Glomerular visceral epithelial cell (primary cell): ENCODE data around the gene PDSS2.
"Not testable (repeated sequence)": the region's sequence is repeated elsewhere in the genome, so short reads cannot be mapped to it uniquely, and the experiment has no call there.

Source experiments
- DNase-seq: peaks from one replicate; pipeline ENCODE4 v3.0.0-alpha.2; 2016; ENCODE audit errors: extremely low spot score

The PDSS2 gene

GRCh38 chr6:107321793-107322192, 137.6 kb downstream of the PDSS2 start:
- no peak for DNase-seq

DNA sequence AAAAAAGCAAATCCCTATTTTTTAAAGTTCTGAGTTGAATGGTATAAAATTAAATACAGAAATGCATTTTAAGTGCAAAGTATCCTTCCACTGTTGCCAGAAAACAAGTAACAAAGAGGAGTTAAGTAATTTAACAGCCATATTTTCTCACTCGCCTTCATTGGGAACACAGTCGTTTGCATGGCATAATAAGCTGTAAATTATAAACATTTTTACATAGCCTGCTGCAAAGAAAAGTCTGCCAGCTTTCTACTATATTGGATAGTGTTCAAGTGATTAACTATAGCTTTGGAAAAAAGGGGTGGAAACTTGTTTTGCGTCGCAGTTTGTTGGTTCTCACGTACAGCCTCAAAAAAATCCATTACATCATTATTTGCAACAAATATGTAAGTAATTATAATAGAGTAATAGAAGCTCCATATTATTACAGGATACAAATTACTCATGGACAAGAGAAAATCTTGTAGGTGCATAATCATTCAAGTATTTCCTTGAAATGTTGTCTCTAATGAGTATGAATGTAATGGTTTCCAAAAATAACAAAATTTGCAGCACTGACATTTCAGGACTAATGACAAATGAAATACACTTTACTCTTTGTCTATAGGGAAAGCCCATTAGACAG, 139.3 kb downstream of the PDSS2 start:
- no peak for DNase-seq

GRCh38 chr6:107318100-107318736, 141.1 kb downstream of the PDSS2 start:
- DNase-seq = peak; percentile 57

GRCh38 chr6:107315114-107315513, 144.2 kb downstream of the PDSS2 start:
- DNase-seq = no peak

DNA sequence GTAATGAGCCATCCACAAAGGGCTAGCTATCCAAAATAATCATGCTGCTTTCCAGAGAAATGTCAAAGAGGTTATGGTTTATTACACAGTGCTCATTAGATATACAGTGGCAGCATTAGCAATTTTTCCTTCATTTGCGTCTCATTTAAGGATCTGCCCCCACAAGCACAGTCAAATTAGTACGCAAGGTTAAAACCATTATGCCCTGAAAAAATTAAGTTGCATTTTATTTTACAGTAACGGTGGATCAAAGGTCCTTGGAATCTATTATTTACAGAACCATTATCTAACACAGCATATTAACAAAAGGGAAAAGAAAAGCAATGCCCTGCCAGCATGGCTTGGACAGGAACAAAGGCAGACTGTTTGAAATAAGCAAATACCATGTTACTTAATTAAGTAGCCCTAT, 144.8 kb downstream of the PDSS2 start:
- no peak for DNase-seq

DNA sequence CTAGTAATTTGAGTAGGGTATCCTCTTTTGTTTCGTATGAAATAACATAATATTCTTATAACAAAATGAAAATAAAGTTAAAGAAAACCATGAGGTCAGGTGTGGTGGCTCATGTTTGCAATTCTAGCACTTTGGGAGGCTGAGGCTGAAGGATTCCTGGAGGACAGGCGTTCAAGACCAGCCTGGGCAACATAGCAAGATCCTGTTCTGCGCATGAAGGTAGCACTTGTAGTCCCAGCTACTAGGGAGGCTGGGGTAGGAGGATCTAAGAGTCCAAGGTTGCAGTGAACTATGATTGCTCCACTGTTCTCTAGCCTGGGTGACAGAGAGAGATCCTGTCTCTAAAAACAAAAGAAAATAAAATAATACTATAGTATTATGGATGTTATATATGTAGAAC, 145.6 kb downstream of the PDSS2 start:
- no peak for DNase-seq

GRCh38 chr6:107310362-107310761, 149.0 kb downstream of the PDSS2 start:
- DNase-seq = no peak

- no peak for DNase-seq
Measured at GRCh38 chr6:107308677-107309076, 150.7 kb downstream of the PDSS2 start.

DNA sequence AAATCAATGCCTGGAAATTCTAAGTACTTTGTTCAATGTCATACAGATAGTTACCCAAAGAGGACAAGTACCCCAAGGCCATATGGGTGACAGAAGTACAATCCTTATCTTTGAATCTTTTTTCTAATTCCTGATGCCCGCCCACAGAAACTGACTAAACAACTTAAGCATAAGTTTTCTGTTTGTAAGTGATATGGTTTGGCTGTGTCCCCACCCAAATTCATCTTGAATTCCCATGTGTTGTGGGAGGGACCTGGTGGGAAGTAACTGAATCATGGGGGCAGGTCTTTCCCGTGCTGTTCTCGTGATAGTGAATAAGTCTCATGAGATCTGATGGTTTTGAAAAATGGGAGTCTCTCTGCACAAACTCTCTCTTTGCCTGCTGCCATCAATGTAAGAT, 153.4 kb downstream of the PDSS2 start:
- DNase-seq = not testable (repeated sequence)

GRCh38 chr6:107305391-107305790, 154.0 kb downstream of the PDSS2 start:
- no peak for DNase-seq

GRCh38 chr6:107304421-107305025, 154.8 kb downstream of the PDSS2 start:
- DNase-seq = peak; percentile 85

- no peak for DNase-seq
Measured at GRCh38 chr6:107293350-107293749, 166.0 kb downstream of the PDSS2 start.

GRCh38 chr6:107292715-107293271, 166.6 kb downstream of the PDSS2 start:
- no peak for DNase-seq

DNA sequence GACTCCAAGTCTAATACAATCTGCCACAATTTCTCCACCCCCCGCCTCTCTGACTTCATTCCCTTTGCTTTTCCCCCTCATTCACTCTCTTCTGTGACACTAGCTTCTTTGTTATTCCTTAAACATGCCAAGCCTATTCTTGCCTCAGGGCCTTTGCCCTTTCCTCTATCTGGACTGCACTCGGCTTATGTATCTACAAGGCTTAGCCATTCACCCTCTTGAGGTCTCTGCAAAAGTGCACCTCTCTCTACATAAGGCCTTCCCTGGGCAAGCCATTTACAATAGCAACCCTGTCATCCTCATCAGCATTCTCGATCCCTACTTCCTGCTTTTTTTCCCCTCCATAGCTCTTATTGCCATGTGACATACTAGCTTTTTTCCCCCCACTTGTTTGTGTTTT, 168.9 kb downstream of the PDSS2 start:
- no peak for DNase-seq

- DNase-seq = not testable (repeated sequence)
Measured at GRCh38 chr6:107289258-107289657, 170.1 kb downstream of the PDSS2 start.

DNA sequence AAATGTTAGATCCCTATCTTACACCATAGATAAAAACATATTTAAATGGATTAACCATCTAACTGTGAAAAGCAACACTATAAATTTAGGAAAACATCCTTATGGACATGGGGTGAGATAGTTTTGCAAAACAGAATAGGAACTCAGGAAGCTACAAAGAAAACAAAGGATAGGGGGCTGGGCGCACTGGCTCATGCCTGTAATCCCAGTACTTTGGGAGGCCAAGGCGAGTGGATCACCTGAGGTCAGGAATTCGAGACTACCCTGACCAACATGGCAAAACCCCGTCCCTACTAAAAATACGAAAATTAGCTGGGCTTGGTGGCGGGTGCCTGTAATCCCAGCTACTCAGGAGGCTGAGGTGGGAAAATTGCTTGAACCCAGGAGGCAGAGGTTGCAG, 173.7 kb downstream of the PDSS2 start:
- DNase-seq = not testable (repeated sequence)

- no peak for DNase-seq
Measured at GRCh38 chr6:107284805-107285204, 174.6 kb downstream of the PDSS2 start.

DNA sequence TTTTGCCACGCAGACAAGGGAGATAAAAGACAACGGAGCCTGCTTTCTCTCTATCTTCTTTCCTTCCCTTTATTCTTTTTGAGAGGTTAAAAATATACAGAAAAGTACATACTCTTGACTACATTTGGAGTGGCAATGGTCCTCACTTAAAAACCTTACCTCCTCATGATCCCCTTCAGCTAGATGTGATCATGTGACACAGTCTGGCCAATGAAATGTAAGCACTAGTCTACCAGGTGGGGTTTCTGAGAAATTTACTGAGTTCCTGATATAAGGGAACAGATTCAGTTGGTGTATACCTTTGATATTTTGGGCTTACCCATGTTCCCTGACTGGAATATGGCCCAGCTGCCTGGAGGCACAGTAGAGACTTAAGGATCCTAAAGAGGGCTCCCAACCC, 178.6 kb downstream of the PDSS2 start:
- DNase-seq = no peak

DNA sequence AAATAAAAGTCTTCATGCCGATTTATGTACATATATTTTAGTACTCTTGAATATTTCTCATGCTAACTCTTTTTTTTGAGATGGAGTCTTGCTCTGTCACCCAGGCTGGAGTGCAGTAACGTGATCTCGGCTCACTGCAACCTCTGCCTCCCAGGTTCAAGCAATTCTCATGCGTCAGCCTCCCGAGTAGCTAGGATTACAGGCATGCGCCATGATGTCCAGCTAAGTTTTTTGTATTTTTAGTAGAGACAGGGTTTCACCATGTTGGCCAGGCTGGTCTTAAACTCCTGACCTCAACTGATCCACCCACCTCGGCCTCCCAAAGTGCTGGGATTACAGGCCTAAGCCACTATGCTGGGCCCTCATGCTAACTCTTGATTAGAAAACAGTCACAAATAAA, 179.4 kb downstream of the PDSS2 start:
- not testable (repeated sequence) for DNase-seq

GRCh38 chr6:107275330-107275865, 184.0 kb downstream of the PDSS2 start:
- DNase-seq = no peak

GRCh38 chr6:107274288-107274687, 185.1 kb downstream of the PDSS2 start:
- DNase-seq = no peak

GRCh38 chr6:107272246-107272645, 187.1 kb downstream of the PDSS2 start:
- DNase-seq = no peak
